Caco-2 (cell line): ENCODE data around the gene ANAPC2. TPM values are rescaled to one million over a fixed set of nuclear protein-coding genes. Genes with fewer than 3 reads are reported as not detected.

Source experiments
- BruUV-seq: library from RNA; stranded (reverse); fragments of 400-500 nt; replicated peaks from 2 replicates; lab custom pipeline; 2021; lab: Mats Ljungman, UMichigan
- CTCF ChIA-PET: fragments of 300-600 bp; sonication (Branson Sonifier 250); formaldehyde crosslinking; loops from one replicate; lab custom pipeline; 2022; ENCODE audit warnings: antibody characterized with exemption; lab: Charles Lee
- POLR2A ChIA-PET: fragments of 300-600 bp; sonication (Branson Sonifier 250); formaldehyde crosslinking; loops from one replicate; lab custom pipeline; 2022; ENCODE audit warnings: antibody characterized with exemption; lab: Charles Lee
- DNase-seq, 2 experiments: peaks; one replicate each; pipeline versions ENCODE4 v3.0.0 to v3.0.0-alpha.2; 2020 to 2022
- H3K27me3 ChIP-seq: replicated peaks from 2 replicates; pipeline ENCODE4 v1.6.0; 2011; ENCODE audit warnings: low read length; ENCODE audit not compliant: control insufficient read depth, insufficient read depth
- H3K36me3 ChIP-seq: 2 replicates; pipeline ENCODE4 v1.5.1; 2011; ENCODE audit warnings: low read length; ENCODE audit not compliant: control insufficient read depth, insufficient read depth
- H3K4me1 ChIP-seq: fragments of 250-450 bp; sonication (Bioruptor Pico); 2 replicates; pipeline ENCODE4 v1.5.1; 2020; ENCODE audit warnings: mild to moderate bottlenecking
- H3K4me3 ChIP-seq: 2 replicates; pipeline ENCODE4 v1.5.1; 2011; ENCODE audit warnings: low read depth, mild to moderate bottlenecking, control low read depth, low read length
- H3K9me3 ChIP-seq: fragments of 250-450 bp; sonication (Bioruptor Pico); 2 replicates; pipeline ENCODE4 v1.5.1; 2020; ENCODE audit warnings: mild to moderate bottlenecking, moderate library complexity
- H3K27ac Mint-ChIP-seq: one replicate; pipeline ENCODE4 v1.8.0; 2022; ENCODE audit warnings: mixed read lengths; ENCODE audit not compliant: unreplicated experiment
- H3K27me3 Mint-ChIP-seq: one replicate; pipeline ENCODE4 v1.8.0; 2022; ENCODE audit warnings: mixed read lengths; ENCODE audit not compliant: insufficient read depth, unreplicated experiment
- H3K36me3 Mint-ChIP-seq: one replicate; pipeline ENCODE4 v1.8.0; 2022; ENCODE audit warnings: mild to moderate bottlenecking, mixed read lengths; ENCODE audit not compliant: insufficient read depth, unreplicated experiment
- H3K4me1 Mint-ChIP-seq: one replicate; pipeline ENCODE4 v1.8.0; 2022; ENCODE audit warnings: low read depth, mixed read lengths; ENCODE audit not compliant: unreplicated experiment
- H3K4me3 Mint-ChIP-seq: one replicate; pipeline ENCODE4 v1.8.0; 2022; ENCODE audit warnings: mild to moderate bottlenecking, moderate library complexity, mixed read lengths; ENCODE audit not compliant: unreplicated experiment
- H3K9me3 Mint-ChIP-seq: one replicate; pipeline ENCODE4 v1.8.0; 2022; ENCODE audit warnings: mixed read lengths; ENCODE audit not compliant: unreplicated experiment
- CTCF ChIP-seq, 2 experiments: fragments of 200-600 bp in 1 of 2; IDR thresholded peaks; 1 replicate in 1 of 2; 2 replicates in 1 of 2; pipeline versions ENCODE4 v1.5.1 to v1.8.0; 2011 to 2022; ENCODE audit warnings: antibody characterized with exemption in 1 of 2, control low read depth in 1 of 2, inconsistent platforms in 1 of 2, low read depth in 1 of 2, low read length in 1 of 2, mild to moderate bottlenecking in 1 of 2, moderate library complexity in 1 of 2; ENCODE audit not compliant: insufficient read depth in 1 of 2, severe bottlenecking in 1 of 2, unreplicated experiment in 1 of 2
- intact Hi-C: fragments of 100-400 bp; cut with micrococcal nuclease; formaldehyde crosslinking; loops from one replicate; pipeline ENCODE4 v1.10.0; 2022; ENCODE audit not compliant: unreplicated experiment
- total RNA-seq: library from RNA; stranded (reverse); gene quantifications from 2 replicates; pipeline ENCODE4 v1.2.3, GENCODE V29; 2022

The ANAPC2 gene
- total RNA-seq, 1 experiment from 2014 or later: 67.5 TPM

DNA sequence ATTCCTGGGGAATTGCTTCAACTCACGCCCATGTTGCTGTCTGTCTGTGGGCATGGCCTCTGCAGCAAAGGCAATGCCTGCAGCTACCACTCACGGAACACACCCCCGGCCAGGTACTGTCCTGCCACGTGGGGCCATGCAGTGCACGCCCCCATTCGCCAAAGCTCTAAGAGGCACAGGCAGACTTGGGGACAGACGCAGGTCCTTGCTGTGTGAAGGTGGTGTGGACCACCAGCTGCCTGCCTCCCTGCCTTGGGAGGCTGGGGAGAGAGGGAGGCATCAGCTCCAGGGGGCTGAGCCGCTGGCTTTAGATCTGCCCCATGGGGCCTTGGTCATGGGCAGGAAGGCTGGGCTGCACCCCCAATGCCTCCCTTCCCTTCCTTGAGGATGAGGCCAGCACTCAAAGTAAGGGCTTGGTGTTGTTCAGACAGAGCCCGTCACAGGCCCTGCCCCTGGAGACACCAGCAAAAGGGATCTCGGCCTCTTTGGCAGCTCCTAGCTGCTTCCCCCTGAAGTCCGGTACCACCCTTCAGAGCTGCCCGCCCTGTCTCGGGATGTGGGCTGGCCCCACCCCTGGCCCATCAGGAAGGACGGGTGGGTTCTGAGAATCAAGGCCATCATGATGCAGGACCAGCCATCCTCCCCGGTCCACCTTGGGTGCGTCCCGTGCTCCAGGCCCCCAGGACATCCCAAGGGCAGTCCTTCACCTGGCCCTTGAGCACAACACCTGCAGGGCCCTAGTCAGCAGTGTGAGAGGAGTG lies 47.1 kb downstream of the ANAPC2 start:
- peaks cover under 1% of the 10 kb centered on the region for H3K36me3 Mint-ChIP-seq
- DNase-seq: no peak
- no peak for TF ChIP-seq CTCF (IDR thresholded peaks at IDR 0.05; ENCODE audit: insufficient read depth in 1 of 2, low read depth in 1 of 2, low read length in 1 of 2, severe bottlenecking in 1 of 2, unreplicated experiment in 1 of 2)
- H3K9me3 Mint-ChIP-seq: no peaks in the 10 kb centered on the region
- H3K4me3 ChIP-seq: no peak overlapping the region
- H3K4me3 Mint-ChIP-seq: no peak overlapping the region
- no TSS peak for BruUV-seq
- H3K27me3 ChIP-seq: no peaks in the 10 kb centered on the region
- no peaks in the 10 kb centered on the region for H3K36me3 ChIP-seq
- ChIA-PET POLR2A (interaction anchor here (0.5 kb wide), 1 partner anchor 10 kb away, joined by 5 read pairs; no protein-coding TSS in a partner anchor), CTCF (interaction anchor here (0.7 kb wide), 1 partner anchor 42 kb away, joined by 3 read pairs; no protein-coding TSS in a partner anchor)
- intact Hi-C loops: loop anchor here (5.0 kb wide), 1 partner anchor 499 kb away; no protein-coding TSS in a partner anchor
- H3K4me1 ChIP-seq: peaks cover 10% of the 10 kb centered on the region; the same call in 1 of the 2 replicates
- peaks cover 6% of the 10 kb centered on the region for H3K27me3 Mint-ChIP-seq
- no peaks in the 10 kb centered on the region for H3K4me1 Mint-ChIP-seq
- H3K27ac Mint-ChIP-seq: no peak overlapping the region
- H3K9me3 ChIP-seq: no peaks in the 10 kb centered on the region

DNA sequence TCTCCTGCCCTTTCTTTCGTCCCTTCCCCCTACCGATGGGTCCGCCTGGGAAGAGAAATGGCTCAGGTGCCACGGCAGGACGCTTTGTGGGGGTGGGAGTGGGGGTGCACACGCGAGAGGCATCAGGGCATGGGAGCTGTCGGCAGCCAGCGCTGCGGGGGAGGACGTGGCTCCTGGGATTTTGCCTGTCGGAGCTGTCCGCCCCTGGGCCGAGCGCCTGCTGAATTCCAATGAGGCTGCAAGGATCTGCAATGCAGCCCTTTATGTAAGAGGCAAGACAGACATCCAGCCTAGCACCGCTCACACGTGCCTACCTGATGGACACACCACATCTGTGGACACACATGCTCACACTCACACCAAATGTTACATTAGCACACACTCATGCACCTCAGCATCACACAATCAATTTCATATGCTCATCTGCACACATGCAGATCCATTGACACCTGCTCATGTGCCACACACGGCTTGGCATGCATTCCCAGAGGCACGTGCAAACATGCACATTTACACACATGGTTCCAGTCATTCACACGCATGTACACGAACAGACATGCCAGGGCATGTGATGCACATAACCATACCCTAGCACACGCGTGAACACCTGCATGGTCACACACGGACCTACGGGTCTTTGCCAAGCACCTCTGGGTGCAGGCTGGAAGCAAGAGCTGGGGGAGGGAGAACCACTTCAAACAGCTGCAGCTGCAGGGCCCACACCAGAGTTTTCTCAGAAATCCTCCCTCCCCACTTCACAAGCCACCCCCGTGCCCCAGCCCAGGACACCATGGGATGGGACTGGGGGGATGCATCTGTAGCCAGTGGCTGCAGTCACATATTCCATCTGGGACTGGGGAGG lies 48.0 kb downstream of the ANAPC2 start:
- H3K36me3 Mint-ChIP-seq: peaks cover 6% of the 10 kb centered on the region
- CTCF ChIA-PET: interaction anchor here (0.6 to 0.7 kb wide), 2 partner anchors 22 to 42 kb away, joined by 3 to 7 read pairs; no protein-coding TSS in a partner anchor
- Histone ChIP-seq H3K4me3 (no peak overlapping the region), H3K27me3 (no peaks in the 10 kb centered on the region), H3K9me3 (no peaks in the 10 kb centered on the region), H3K36me3 (no peaks in the 10 kb centered on the region), H3K4me1 (peaks cover 10% of the 10 kb centered on the region; the same call in 1 of the 2 replicates)
- intact Hi-C loops: loop anchor here (5.0 kb wide), 1 partner anchor 498 kb away; no protein-coding TSS in a partner anchor
- H3K9me3 Mint-ChIP-seq: no peaks in the 10 kb centered on the region
- no peaks in the 10 kb centered on the region for H3K4me1 Mint-ChIP-seq
- POLR2A ChIA-PET: no interaction called here
- no peak overlapping the region for H3K4me3 Mint-ChIP-seq
- H3K27ac Mint-ChIP-seq: no peak overlapping the region
- DNase-seq: no peak
- peaks cover 9% of the 10 kb centered on the region for H3K27me3 Mint-ChIP-seq
- TF ChIP-seq CTCF (IDR thresholded peaks at IDR 0.05; ENCODE audit: insufficient read depth in 1 of 2, low read depth in 1 of 2, low read length in 1 of 2, severe bottlenecking in 1 of 2, unreplicated experiment in 1 of 2): no peak
- no TSS peak for BruUV-seq
